ENCODE results near the gene RPL10. TPM values are rescaled to one million over a fixed set of nuclear protein-coding genes. Genes with fewer than 3 reads are reported as not detected.

The RPL10 gene
- polyA plus RNA-seq, 2 donors, result 2,998 to 4,750 TPM

DNA sequence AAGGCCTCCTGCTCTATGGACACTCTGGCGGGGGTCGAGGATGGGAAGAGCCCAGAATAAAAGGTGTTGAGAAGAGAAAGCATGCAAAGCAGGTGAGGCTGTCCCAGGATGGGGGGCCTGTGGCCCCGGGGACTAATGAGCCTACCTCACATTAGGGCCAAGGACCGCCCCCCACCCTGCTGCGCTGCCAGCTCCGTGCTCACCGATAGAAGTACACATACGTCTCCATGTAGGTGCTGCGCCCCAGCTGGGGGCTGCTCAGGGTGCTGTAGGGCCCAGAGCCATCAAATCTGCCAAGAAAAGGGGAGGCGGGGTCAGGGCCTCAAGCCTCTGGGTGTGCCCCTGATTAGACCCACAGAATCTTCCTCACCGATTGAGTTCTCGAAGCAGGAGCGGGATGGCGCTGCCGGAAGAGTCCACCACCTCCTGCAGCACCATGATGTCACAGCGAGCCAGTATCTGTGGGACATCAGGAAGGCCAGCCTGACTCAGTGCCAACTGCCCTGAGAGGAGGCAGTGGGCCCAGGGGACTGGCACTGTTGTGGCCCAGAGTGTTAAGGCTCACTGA is 6.5 kb downstream of the RPL10 start:
- Histone ChIP-seq H3K27me3 (ENCODE audit: control insufficient read depth in 1 of 2, insufficient read depth in 2 of 2, low read length in 2 of 2) (no peaks in the 10 kb centered on the region), H3K27ac (ENCODE audit: low read depth in 2 of 2, low read length in 1 of 2) (no peak overlapping the region), H3K4me3 (ENCODE audit: low read depth in 1 of 2, low read length in 2 of 2) (no peak overlapping the region), H3K36me3 (ENCODE audit: control insufficient read depth in 2 of 2, insufficient read depth in 2 of 2, low read length in 1 of 2) (peaks cover 0 to 14% of the 10 kb centered on the region in 2 donors), H3K4me1 (ENCODE audit: control insufficient read depth in 2 of 2, insufficient read depth in 2 of 2, low read length in 1 of 2) (peaks cover 4 to 11% of the 10 kb centered on the region in 2 donors), H3K9me3 (ENCODE audit: control insufficient read depth in 2 of 2, insufficient read depth in 1 of 2, low read depth in 1 of 2, low read length in 1 of 2) (no peaks in the 10 kb centered on the region)
- 93 to 94% methylated on average over 16 of the region's 16 CpGs for WGBS, 2 donors

GRCh38 chrX:154408659-154409221 is 10.6 kb downstream of the RPL10 start:
- H3K36me3 ChIP-seq (ENCODE audit: control insufficient read depth in 2 of 2, insufficient read depth in 2 of 2, low read length in 1 of 2), result peaks cover 0 to 3% of the 10 kb centered on the region in 2 donors
- no peaks in the 10 kb centered on the region for H3K27me3 ChIP-seq (ENCODE audit: control insufficient read depth in 1 of 2, insufficient read depth in 2 of 2, low read length in 2 of 2)
- 37 to 48% methylated on average over 10 of the region's 10 CpGs for WGBS, 2 donors
- H3K27ac ChIP-seq (ENCODE audit: low read depth in 2 of 2, low read length in 1 of 2), result peak overlapping the region; percentile 45 to 88
- H3K9me3 ChIP-seq (ENCODE audit: control insufficient read depth in 2 of 2, insufficient read depth in 1 of 2, low read depth in 1 of 2, low read length in 1 of 2), result no peaks in the 10 kb centered on the region
- H3K4me1 ChIP-seq (ENCODE audit: control insufficient read depth in 2 of 2, insufficient read depth in 2 of 2, low read length in 1 of 2), result peaks cover 0 to 11% of the 10 kb centered on the region in 2 donors
- H3K4me3 ChIP-seq (ENCODE audit: low read depth in 1 of 2, low read length in 2 of 2), result peak overlapping the region in 1 of 2 donors; percentile 45

DNA sequence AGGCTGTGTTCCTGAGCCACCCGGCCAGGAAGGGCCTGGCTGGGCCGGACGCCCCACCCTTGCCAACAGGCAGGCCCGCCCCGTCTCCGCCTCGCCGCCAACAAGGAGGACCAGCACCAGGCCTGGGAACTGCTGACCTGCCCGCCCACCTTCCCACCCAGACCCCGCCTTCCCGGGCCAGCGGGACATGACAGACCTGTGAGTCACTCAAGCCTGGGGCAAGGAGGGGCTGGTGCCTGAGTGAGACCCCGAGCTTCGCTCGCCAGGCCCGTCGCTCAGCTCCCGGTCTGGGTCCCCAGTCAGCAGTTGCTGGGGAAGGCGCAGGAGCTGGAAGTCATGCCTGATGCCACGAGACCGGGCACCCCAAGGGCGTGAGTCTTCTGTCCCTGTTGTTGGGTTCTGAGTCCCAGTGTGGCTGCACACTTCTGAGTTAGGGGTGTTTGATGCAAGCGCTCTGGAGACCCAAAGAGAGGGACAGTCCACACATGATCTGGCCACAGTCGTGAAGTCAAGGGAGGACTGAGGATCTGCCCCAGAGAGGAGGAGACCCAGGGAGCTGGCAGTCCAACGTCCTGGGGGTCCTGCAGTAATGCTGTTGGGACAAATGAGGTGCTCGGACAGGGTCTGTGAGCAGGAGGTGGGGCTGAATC is 11.2 kb downstream of the RPL10 start, which contains the start of gene DNASE1L1:
Gene DNASE1L1 (minus strand): TSS at position 33 of the 650 bp plus-strand sequence. CDS start 3,686 bp downstream, outside the sequence.
- no peaks in the 10 kb centered on the region for H3K9me3 ChIP-seq (ENCODE audit: control insufficient read depth in 2 of 2, insufficient read depth in 1 of 2, low read depth in 1 of 2, low read length in 1 of 2)
- 28 to 45% methylated on average over 14 to 26 of the region's 26 CpGs for WGBS, 2 donors
- H3K27ac ChIP-seq (ENCODE audit: low read depth in 2 of 2, low read length in 1 of 2), result peak within 1 kb of the TSS; percentile 75 to 88
- H3K4me1 ChIP-seq (ENCODE audit: control insufficient read depth in 2 of 2, insufficient read depth in 2 of 2, low read length in 1 of 2), result peaks cover 0 to 11% of the 10 kb centered on the region in 2 donors
- peaks cover 0 to 3% of the 10 kb centered on the region in 2 donors for H3K36me3 ChIP-seq (ENCODE audit: control insufficient read depth in 2 of 2, insufficient read depth in 2 of 2, low read length in 1 of 2)
- H3K4me3 ChIP-seq (ENCODE audit: low read depth in 1 of 2, low read length in 2 of 2), result peak within 1 kb of the TSS in 1 of 2 donors; percentile 45
- no peaks in the 10 kb centered on the region for H3K27me3 ChIP-seq (ENCODE audit: control insufficient read depth in 1 of 2, insufficient read depth in 2 of 2, low read length in 2 of 2)

GRCh38 chrX:154411981-154412340 is 13.8 kb downstream of the RPL10 start:
- WGBS, 2 donors, result 0 to 35% methylated on average over 21 to 29 of the region's 29 CpGs
- H3K36me3 ChIP-seq (ENCODE audit: control insufficient read depth in 2 of 2, insufficient read depth in 2 of 2, low read length in 1 of 2), result peaks cover 0 to 3% of the 10 kb centered on the region in 2 donors
- peak overlapping the region; percentile 90 to 97 for H3K27ac ChIP-seq (ENCODE audit: low read depth in 2 of 2, low read length in 1 of 2)
- no peaks in the 10 kb centered on the region for H3K27me3 ChIP-seq (ENCODE audit: control insufficient read depth in 1 of 2, insufficient read depth in 2 of 2, low read length in 2 of 2)
- peak overlapping the region; percentile 45 to 88 for H3K4me3 ChIP-seq (ENCODE audit: low read depth in 1 of 2, low read length in 2 of 2)
- no peaks in the 10 kb centered on the region for H3K9me3 ChIP-seq (ENCODE audit: control insufficient read depth in 2 of 2, insufficient read depth in 1 of 2, low read depth in 1 of 2, low read length in 1 of 2)
- peaks cover 0 to 11% of the 10 kb centered on the region in 2 donors for H3K4me1 ChIP-seq (ENCODE audit: control insufficient read depth in 2 of 2, insufficient read depth in 2 of 2, low read length in 1 of 2)

DNA sequence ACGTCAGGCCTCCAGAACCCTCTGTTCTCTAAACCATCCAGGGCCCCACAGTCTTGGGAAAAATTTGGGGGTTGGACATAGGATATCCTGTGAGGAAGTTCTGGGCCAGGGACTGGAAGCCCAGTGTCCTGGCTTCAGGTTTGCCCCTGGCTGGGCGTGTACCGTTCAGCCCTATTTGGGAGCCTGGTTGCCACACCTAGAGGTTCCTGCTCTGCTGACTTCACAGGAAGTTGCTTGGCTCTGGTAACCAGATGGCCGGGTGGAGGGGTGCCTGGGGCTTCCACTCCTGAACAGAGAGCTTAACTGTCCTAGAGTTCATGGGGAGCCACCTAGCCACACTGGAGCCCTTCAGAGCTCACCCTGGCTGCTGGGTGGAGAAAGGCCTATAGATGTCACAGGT is 14.3 kb downstream of the RPL10 start:
- Histone ChIP-seq H3K27ac (ENCODE audit: low read depth in 2 of 2, low read length in 1 of 2) (peak overlapping the region; percentile 90 to 97), H3K4me1 (ENCODE audit: control insufficient read depth in 2 of 2, insufficient read depth in 2 of 2, low read length in 1 of 2) (peaks cover 0 to 11% of the 10 kb centered on the region in 2 donors), H3K36me3 (ENCODE audit: control insufficient read depth in 2 of 2, insufficient read depth in 2 of 2, low read length in 1 of 2) (peaks cover 0 to 3% of the 10 kb centered on the region in 2 donors), H3K27me3 (ENCODE audit: control insufficient read depth in 1 of 2, insufficient read depth in 2 of 2, low read length in 2 of 2) (no peaks in the 10 kb centered on the region), H3K9me3 (ENCODE audit: control insufficient read depth in 2 of 2, insufficient read depth in 1 of 2, low read depth in 1 of 2, low read length in 1 of 2) (no peaks in the 10 kb centered on the region), H3K4me3 (ENCODE audit: low read depth in 1 of 2, low read length in 2 of 2) (peak overlapping the region; percentile 45 to 88)
- WGBS, 2 donors, result 14 to 45% methylated on average over 4 of the region's 4 CpGs

GRCh38 chrX:154413142-154413541 is 15.0 kb downstream of the RPL10 start:
- H3K27me3 ChIP-seq (ENCODE audit: control insufficient read depth in 1 of 2, insufficient read depth in 2 of 2, low read length in 2 of 2), result no peaks in the 10 kb centered on the region
- H3K4me1 ChIP-seq (ENCODE audit: control insufficient read depth in 2 of 2, insufficient read depth in 2 of 2, low read length in 1 of 2), result peaks cover 0 to 10% of the 10 kb centered on the region in 2 donors
- no peak overlapping the region for H3K4me3 ChIP-seq (ENCODE audit: low read depth in 1 of 2, low read length in 2 of 2)
- peak overlapping the region; percentile 90 to 97 for H3K27ac ChIP-seq (ENCODE audit: low read depth in 2 of 2, low read length in 1 of 2)
- peaks cover 0 to 3% of the 10 kb centered on the region in 2 donors for H3K36me3 ChIP-seq (ENCODE audit: control insufficient read depth in 2 of 2, insufficient read depth in 2 of 2, low read length in 1 of 2)
- WGBS, 2 donors, result 70 to 77% methylated on average over 8 of the region's 8 CpGs
- H3K9me3 ChIP-seq (ENCODE audit: control insufficient read depth in 2 of 2, insufficient read depth in 1 of 2, low read depth in 1 of 2, low read length in 1 of 2), result no peaks in the 10 kb centered on the region

- no peak overlapping the region for H3K4me3 ChIP-seq (ENCODE audit: low read depth in 1 of 2, low read length in 2 of 2)
- H3K27ac ChIP-seq (ENCODE audit: low read depth in 2 of 2, low read length in 1 of 2), result no peak overlapping the region
- H3K4me1 ChIP-seq (ENCODE audit: control insufficient read depth in 2 of 2, insufficient read depth in 2 of 2, low read length in 1 of 2), result peaks cover 0 to 6% of the 10 kb centered on the region in 2 donors
- 71 to 78% methylated on average over 7 of the region's 7 CpGs for WGBS, 2 donors
- H3K9me3 ChIP-seq (ENCODE audit: control insufficient read depth in 2 of 2, insufficient read depth in 1 of 2, low read depth in 1 of 2, low read length in 1 of 2), result no peaks in the 10 kb centered on the region
- H3K36me3 ChIP-seq (ENCODE audit: control insufficient read depth in 2 of 2, insufficient read depth in 2 of 2, low read length in 1 of 2), result peaks cover 0 to 3% of the 10 kb centered on the region in 2 donors
- no peaks in the 10 kb centered on the region for H3K27me3 ChIP-seq (ENCODE audit: control insufficient read depth in 1 of 2, insufficient read depth in 2 of 2, low read length in 2 of 2)
These were observed 19.0 kb downstream of the RPL10 start for GRCh38 chrX:154417157-154417556.

DNA sequence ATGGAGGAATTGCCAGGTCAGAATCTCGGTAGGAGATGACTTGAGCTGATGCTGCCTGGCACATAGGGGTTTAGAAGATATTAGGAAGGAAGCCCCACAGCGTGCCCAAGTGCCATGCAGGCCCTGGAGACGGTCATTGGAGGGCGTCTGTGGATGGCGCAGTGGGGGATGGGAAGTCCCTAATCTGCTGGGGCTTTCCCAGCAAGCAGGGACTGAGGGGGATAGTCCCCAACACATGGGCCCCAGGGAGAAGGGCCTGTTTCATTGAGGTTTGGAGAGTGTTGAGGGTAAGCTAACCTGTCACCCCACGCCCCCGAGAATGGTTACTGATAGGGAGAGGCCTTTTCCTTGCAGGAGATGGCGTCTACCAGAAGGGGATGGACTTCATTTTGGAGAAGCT is 21.0 kb downstream of the RPL10 start:
- Histone ChIP-seq H3K27me3 (ENCODE audit: control insufficient read depth in 1 of 2, insufficient read depth in 2 of 2, low read length in 2 of 2) (no peaks in the 10 kb centered on the region), H3K27ac (ENCODE audit: low read depth in 2 of 2, low read length in 1 of 2) (no peak overlapping the region)
- WGBS, 2 donors, result 79 to 90% methylated on average over 8 of the region's 8 CpGs

DNA sequence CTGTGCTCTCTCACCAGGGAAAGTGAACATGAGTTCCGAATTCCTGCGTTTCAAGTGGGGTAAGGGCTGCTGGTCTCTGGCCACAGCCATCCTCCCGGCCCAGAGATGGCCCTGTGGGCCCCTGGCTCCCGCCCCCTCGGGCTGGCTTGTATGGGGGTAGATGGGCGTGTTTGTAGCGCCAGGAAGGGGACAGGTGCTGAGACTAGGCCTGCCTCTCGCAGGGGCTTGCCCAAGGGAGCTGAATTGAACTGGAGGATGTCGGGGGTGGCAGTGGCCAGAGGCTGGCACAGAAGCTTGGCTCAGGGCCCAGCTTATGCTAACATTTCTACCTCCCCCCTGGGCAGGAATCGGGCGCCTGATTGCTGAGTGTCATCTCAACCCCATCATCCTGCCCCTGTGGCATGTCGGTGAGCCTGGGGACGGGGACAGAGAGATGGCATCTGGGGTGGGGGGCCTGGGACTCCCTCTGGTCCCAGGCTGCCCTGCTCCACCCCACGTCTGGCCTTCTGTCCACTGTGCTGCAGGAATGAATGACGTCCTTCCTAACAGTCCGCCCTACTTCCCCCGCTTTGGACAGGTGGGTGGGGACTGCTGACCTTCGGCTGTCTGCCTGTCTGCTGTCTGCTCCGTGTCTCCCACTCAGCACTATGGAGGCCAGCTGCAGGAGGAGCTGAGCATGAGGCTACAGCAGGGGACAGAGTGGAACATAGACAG is 21.7 kb downstream of the RPL10 start:
- no peaks in the 10 kb centered on the region for H3K9me3 ChIP-seq (ENCODE audit: control insufficient read depth in 2 of 2, insufficient read depth in 1 of 2, low read depth in 1 of 2, low read length in 1 of 2)
- 61 to 74% methylated on average over 19 of the region's 19 CpGs for WGBS, 2 donors
- no peaks in the 10 kb centered on the region for H3K4me1 ChIP-seq (ENCODE audit: control insufficient read depth in 2 of 2, insufficient read depth in 2 of 2, low read length in 1 of 2)
- no peaks in the 10 kb centered on the region for H3K27me3 ChIP-seq (ENCODE audit: control insufficient read depth in 1 of 2, insufficient read depth in 2 of 2, low read length in 2 of 2)
- H3K36me3 ChIP-seq (ENCODE audit: control insufficient read depth in 2 of 2, insufficient read depth in 2 of 2, low read length in 1 of 2), result no peaks in the 10 kb centered on the region
- H3K27ac ChIP-seq (ENCODE audit: low read depth in 2 of 2, low read length in 1 of 2), result no peak overlapping the region
- H3K4me3 ChIP-seq (ENCODE audit: low read depth in 1 of 2, low read length in 2 of 2), result no peak overlapping the region

More for the DNA sequence above, 21.0 kb downstream of the RPL10 start:
- H3K36me3 ChIP-seq (ENCODE audit: control insufficient read depth in 2 of 2, insufficient read depth in 2 of 2, low read length in 1 of 2), result no peaks in the 10 kb centered on the region
- no peaks in the 10 kb centered on the region for H3K4me1 ChIP-seq (ENCODE audit: control insufficient read depth in 2 of 2, insufficient read depth in 2 of 2, low read length in 1 of 2)
- no peak overlapping the region for H3K4me3 ChIP-seq (ENCODE audit: low read depth in 1 of 2, low read length in 2 of 2)
- H3K9me3 ChIP-seq (ENCODE audit: control insufficient read depth in 2 of 2, insufficient read depth in 1 of 2, low read depth in 1 of 2, low read length in 1 of 2), result no peaks in the 10 kb centered on the region

Measured in esophagus (tissue), 2 donors.